ENCODE data around the gene SH2D4B.

GRCh38 chr10:80690434-80690833, 152.7 kb downstream of the SH2D4B start:
- TF ChIP-seq, protein P1, sequence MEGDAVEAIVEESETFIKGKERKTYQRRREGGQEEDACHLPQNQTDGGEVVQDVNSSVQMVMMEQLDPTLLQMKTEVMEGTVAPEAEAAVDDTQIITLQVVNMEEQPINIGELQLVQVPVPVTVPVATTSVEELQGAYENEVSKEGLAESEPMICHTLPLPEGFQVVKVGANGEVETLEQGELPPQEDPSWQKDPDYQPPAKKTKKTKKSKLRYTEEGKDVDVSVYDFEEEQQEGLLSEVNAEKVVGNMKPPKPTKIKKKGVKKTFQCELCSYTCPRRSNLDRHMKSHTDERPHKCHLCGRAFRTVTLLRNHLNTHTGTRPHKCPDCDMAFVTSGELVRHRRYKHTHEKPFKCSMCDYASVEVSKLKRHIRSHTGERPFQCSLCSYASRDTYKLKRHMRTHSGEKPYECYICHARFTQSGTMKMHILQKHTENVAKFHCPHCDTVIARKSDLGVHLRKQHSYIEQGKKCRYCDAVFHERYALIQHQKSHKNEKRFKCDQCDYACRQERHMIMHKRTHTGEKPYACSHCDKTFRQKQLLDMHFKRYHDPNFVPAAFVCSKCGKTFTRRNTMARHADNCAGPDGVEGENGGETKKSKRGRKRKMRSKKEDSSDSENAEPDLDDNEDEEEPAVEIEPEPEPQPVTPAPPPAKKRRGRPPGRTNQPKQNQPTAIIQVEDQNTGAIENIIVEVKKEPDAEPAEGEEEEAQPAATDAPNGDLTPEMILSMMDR (IDR thresholded peaks at IDR 0.05) = no peak
- TF ChIP-seq POLR2A (IDR thresholded peaks at IDR 0.05; ENCODE audit: low read depth) (no peak), EP300 (IDR thresholded peaks at IDR 0.05) (no peak)
